A673 (cell line): ENCODE measurements around the gene LHCGR.

Experiments
- CTCF ChIP-seq: fragments of 300-800, 200-600 bp; sonication (generic); conservative IDR thresholded peaks from 2 replicates; pipeline ENCODE4 v1.5.1; 2017; ENCODE audit warnings: low read depth, mild to moderate bottlenecking, antibody characterized with exemption, low read length, moderate library complexity, mixed read lengths
- EZH2 ChIP-seq: fragments of 200-600 bp; sonication (generic); IDR thresholded peaks from 2 replicates; pipeline ENCODE4 v1.6.1; 2017; ENCODE audit warnings: borderline replicate concordance, low read depth, mild to moderate bottlenecking, mixed read lengths, antibody characterized with exemption, low read length; ENCODE audit not compliant: poor library complexity, severe bottlenecking

- no peak for TF ChIP-seq CTCF
- TF ChIP-seq EZH2, result no peak
Measured at GRCh38 chr2:48717846-48718245, 37.7 kb downstream of the LHCGR start.
